ENCODE results near the gene ATF5.
"Not testable (repeated sequence)": the region's sequence is repeated elsewhere in the genome, so short reads cannot be mapped to it uniquely, and the experiment has no call there.

GRCh38 chr19:49958596-49958995, 29.6 kb downstream of the ATF5 start:
- TF ChIP-seq POLR2AphosphoS5 (IDR thresholded peaks at IDR 0.05; ENCODE audit: low read depth, low read length); TCF12 (IDR thresholded peaks at IDR 0.05; ENCODE audit: low read depth, low read length); CTCF (IDR thresholded peaks at IDR 0.05; ENCODE audit: control extremely low read depth in 1 of 3, insufficient read depth in 1 of 3, low read depth in 1 of 3, low read length in 3 of 3); CBX8 (IDR thresholded peaks at IDR 0.05; ENCODE audit: borderline replicate concordance, low read depth, low read length); MAX (IDR thresholded peaks at IDR 0.05); SIRT6 (IDR thresholded peaks at IDR 0.05; ENCODE audit: low read length); POLR2A (IDR thresholded peaks at IDR 0.05; ENCODE audit: control extremely low read depth in 1 of 2, low read depth in 2 of 2, low read length in 2 of 2); E2F6 (IDR thresholded peaks at IDR 0.05); EP300 (IDR thresholded peaks at IDR 0.05; ENCODE audit: borderline replicate concordance in 1 of 2, low read depth in 2 of 2, low read length in 2 of 2): not testable (repeated sequence)

All from H1 (cell line).